GM19455 (cell line): ENCODE data around the gene GPATCH1.
A peak's percentile ranks its signal among the peaks of the same experiment; 100 is the strongest.
"Not testable (repeated sequence)": the region's sequence is repeated elsewhere in the genome, so short reads cannot be mapped to it uniquely, and the experiment has no call there.

Experiments
- ATAC-seq: cut with Tn5 transposase; IDR thresholded peaks from one replicate; pipeline ENCODE4 v1.9.1; 2021; ENCODE audit not compliant: unreplicated experiment

The GPATCH1 gene

GRCh38 chr19:33080761-33081681 is at the start of gene GPATCH1:
TSS of gene GPATCH1 (plus strand) at chr19:33081181. CDS start at chr19:33081194, 13 bp downstream.
- peak; percentile 83 for ATAC-seq

- no peak for ATAC-seq
Observed at GRCh38 chr19:33032218-33032781, 48.7 kb upstream of the GPATCH1 start.

GRCh38 chr19:33035461-33035860 is 45.5 kb upstream of the GPATCH1 start:
- ATAC-seq = no peak

- not testable (repeated sequence) for ATAC-seq
Observed at GRCh38 chr19:33036370-33037167, 44.4 kb upstream of the GPATCH1 start.

- ATAC-seq = not testable (repeated sequence)
Observed at GRCh38 chr19:33037168-33038025, 43.6 kb upstream of the GPATCH1 start.

- no peak for ATAC-seq
Observed at GRCh38 chr19:33039108-33039599, 41.8 kb upstream of the GPATCH1 start.

- ATAC-seq = no peak
Observed at GRCh38 chr19:33039815-33040214, 41.2 kb upstream of the GPATCH1 start.

- ATAC-seq = no peak
Observed at GRCh38 chr19:33040994-33041827, 39.8 kb upstream of the GPATCH1 start.

- ATAC-seq = not testable (repeated sequence)
Observed at GRCh38 chr19:33041828-33042160, 39.2 kb upstream of the GPATCH1 start.

- no peak for ATAC-seq
Observed at GRCh38 chr19:33047422-33047821, 33.6 kb upstream of the GPATCH1 start.

- no peak for ATAC-seq
Observed at GRCh38 chr19:33048806-33049676, 31.9 kb upstream of the GPATCH1 start.

GRCh38 chr19:33050110-33050509 is 30.9 kb upstream of the GPATCH1 start:
- ATAC-seq = no peak

GRCh38 chr19:33052352-33052972 is 28.5 kb upstream of the GPATCH1 start:
- ATAC-seq = no peak

- ATAC-seq = no peak
Observed at GRCh38 chr19:33054623-33055022, 26.4 kb upstream of the GPATCH1 start.

- ATAC-seq = no peak
Observed at GRCh38 chr19:33055718-33056117, 25.3 kb upstream of the GPATCH1 start.

GRCh38 chr19:33060586-33060985 is 20.4 kb upstream of the GPATCH1 start:
- ATAC-seq = no peak

GRCh38 chr19:33062902-33063301 is 18.1 kb upstream of the GPATCH1 start:
- no peak for ATAC-seq

GRCh38 chr19:33063356-33063752 is 17.6 kb upstream of the GPATCH1 start:
- no peak for ATAC-seq
